ENCODE measurements around the gene ATP6V1C2. TPM values are rescaled to one million over a fixed set of nuclear protein-coding genes. Genes with fewer than 3 reads are reported as not detected.
"Not testable (repeated sequence)": the region's sequence is repeated elsewhere in the genome, so short reads cannot be mapped to it uniquely, and the experiment has no call there.

The ATP6V1C2 gene
- total RNA-seq, 1 experiment from 2014 or later: not detected

DNA sequence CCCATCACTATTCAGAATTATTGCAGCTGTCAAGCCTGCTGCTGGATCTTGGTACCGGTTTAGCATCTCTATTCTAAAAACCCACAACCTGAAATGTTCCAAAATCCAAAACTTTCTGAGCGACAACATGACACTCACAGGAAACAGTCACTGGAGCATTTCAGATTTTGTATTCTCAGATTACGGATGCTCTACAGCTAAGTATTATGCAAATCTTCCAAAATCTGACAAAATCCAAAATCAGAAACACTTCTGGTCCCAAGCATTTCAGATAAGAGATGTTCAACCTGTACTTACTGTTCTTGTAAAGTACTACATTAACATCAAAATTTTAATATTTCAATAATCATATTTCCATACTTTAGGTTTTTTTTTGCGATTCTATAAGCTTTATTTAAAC lies 78.7 kb downstream of the ATP6V1C2 start:
- DNase-seq (ENCODE audit: low spot score): no peak
- in situ Hi-C loops (cut with HindIII; ENCODE audit: low sequenced_read_pairs): no loop called here

DNA sequence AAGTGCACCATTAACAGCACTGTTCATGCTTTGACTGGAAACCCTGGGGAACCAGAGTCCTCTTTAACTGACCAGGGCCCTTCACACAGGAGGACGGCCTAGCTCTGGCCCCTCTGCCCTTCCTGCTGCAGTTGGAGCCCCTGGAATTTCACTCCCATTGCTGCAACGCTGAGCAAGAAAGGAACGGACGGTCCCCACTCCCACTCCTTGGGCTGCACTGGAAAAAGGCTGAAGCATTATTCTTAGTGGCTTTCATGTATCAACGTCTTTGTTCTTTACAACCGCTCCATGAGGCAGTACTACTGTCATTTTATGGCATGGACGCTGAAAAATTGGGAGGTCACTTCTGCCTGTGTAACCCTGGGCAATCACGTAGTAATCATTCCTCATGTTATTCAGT lies 81.2 kb downstream of the ATP6V1C2 start:
- in situ Hi-C loops (cut with HindIII; ENCODE audit: low sequenced_read_pairs): no loop called here

DNA sequence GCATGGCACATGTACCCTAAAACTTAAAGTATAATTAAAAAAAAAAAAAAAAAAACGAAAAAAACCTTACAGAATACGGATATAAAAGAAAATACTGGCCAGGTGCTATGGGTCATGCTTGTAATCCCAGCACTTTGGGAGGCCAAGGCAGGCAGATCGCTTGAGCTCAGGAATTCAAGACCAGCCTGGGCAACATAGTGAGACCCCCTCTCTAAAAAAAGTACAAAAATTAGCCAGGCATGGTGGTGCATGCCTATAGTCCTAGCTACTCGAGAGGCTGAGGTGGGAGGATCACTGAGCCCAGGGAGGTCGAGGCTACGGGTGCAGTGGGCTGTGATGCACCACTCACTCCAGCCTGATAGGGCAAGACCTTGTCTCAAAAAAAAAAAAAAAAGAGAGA lies 84.6 kb downstream of the ATP6V1C2 start:
- DNase-seq (ENCODE audit: low spot score); in situ Hi-C loops (cut with HindIII; ENCODE audit: low sequenced_read_pairs): not testable (repeated sequence)

More for the DNA sequence above, 81.2 kb downstream of the ATP6V1C2 start:
- no peak for DNase-seq (ENCODE audit: low spot score)

DNA sequence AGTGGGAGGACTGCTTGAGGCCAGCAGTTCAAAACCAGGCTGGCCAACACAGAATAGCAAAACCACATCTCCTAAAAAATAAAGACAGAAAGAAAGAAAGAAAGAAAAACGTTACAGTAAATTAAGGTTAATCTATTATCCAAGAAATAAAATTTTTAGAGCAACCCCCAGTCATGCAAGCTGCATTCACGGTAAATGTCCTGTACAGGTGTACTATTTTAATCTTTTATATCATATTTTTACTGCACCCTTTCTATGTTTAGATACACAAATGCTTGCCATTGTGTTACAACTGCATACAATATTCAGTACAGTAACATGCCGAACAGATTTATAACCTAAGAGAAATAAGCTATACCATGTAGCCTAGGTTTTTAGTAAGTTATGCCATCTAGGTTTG lies 85.1 kb downstream of the ATP6V1C2 start:
- no peak for DNase-seq (ENCODE audit: low spot score)
- in situ Hi-C loops (cut with HindIII; ENCODE audit: low sequenced_read_pairs): no loop called here

DNA sequence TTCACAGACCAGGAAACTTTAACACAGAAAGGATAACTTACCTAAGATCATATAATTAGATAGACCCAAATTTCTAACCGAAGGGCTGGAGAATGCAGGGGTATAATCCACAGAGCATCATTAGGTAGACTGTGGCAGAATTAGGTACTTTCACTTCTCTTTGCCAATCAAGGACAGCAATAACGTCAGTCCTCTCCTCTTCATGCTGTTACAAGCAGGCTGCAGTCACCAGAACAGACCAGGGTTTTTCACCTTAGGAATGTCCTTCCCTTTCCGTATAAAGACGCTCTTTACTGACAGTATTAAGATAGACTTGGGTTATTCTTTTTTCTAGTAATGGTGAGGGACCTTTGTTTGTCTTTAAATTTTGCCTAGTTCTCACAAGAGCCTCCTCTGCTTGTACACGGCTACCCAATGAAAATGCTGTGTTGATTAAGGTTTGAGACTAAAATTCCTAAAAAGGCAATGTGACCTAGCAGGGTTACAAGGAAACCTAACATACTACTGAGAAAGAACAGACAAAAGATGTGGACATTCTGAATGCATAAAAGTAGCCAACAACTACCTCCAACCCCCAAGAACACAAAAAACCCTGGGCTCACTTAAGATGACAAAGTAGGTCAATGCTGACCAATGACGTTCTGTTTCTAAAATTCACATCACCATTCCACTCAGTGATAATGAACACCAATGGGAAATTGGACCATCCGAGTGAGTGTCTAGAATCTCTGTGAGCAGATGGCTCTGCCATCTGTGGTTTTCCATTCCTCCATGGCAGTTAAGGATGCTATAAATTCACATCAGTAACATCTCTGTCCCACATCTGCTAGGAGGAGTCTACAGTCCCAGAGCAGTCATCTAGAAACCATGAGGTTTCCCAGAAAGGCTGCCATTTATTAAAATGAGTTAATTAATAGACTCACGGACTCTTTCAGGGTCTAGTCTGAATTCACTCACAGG lies 89.1 kb downstream of the ATP6V1C2 start:
- in situ Hi-C loops (cut with HindIII; ENCODE audit: low sequenced_read_pairs): no loop called here
- peak; percentile 81 for DNase-seq (ENCODE audit: low spot score)

DNA sequence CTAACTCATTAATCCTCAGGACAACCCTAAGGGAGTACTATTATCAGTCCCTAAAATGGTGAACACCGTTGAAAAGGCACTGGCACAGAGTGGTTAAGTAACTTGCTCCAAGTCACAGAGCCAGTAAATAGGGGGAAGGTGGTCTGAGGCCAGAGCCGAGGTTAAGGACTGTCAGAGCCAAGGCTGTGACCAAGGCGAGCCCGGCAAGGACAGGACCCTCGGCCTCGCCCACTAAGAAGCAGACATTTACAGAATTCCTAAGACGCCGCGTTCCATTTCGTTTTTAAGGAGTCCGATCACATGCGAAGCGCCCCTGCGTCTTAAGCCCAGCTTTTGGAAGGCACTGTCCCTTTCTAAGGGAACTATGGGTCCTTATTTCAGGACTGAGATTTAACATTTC lies 90.1 kb downstream of the ATP6V1C2 start:
- DNase-seq (ENCODE audit: low spot score): peak; percentile 22
- in situ Hi-C loops (cut with HindIII; ENCODE audit: low sequenced_read_pairs): no loop called here

DNA sequence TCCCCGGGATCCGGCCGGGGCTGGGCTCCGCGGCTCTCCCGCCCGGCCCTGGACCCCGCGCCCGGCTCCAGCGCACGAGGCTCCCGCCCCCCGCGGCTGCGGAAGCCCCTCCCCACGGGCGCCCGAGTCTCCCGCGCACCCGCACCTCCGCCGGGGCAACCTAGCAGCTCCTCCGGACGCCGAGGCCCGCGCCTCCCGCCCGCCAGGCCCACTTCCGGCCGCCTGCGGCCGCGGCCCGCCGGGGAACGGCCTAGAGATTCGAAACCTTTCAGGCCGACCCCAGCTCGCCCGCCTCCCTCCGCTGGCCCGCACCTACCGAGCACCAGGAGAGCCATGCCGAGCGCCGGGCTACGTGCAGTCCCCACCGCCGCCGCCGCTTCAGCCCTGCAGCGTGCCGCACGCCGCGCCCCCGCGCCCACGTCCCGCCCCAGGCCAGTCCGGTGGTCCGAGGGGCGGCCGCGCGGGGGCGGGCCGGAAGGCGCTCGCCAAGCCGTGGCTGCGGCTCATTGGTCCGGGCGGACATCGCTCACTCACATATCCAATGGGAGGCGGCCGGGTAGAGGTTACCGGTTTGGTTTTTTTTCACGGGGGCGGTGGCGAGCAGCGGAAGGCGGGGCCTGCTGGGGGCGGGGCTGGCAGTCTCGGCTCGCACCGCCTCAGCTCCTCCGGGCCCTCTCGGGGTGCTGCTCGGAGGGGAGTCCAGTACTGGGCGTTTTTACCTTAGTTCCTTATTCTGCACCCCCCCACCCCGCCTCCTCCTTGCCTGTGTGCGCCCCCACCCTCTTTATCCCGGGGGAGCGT lies 91.1 kb downstream of the ATP6V1C2 start, which contains the start of gene PDIA6:
Gene PDIA6 (minus strand): TSS at position 424 of the 801 bp plus-strand sequence. CDS start 89 bp downstream, at position 335.
- DNase-seq (ENCODE audit: low spot score): peak; percentile 95
- in situ Hi-C loops (cut with HindIII; ENCODE audit: low sequenced_read_pairs): no loop called here

DNA sequence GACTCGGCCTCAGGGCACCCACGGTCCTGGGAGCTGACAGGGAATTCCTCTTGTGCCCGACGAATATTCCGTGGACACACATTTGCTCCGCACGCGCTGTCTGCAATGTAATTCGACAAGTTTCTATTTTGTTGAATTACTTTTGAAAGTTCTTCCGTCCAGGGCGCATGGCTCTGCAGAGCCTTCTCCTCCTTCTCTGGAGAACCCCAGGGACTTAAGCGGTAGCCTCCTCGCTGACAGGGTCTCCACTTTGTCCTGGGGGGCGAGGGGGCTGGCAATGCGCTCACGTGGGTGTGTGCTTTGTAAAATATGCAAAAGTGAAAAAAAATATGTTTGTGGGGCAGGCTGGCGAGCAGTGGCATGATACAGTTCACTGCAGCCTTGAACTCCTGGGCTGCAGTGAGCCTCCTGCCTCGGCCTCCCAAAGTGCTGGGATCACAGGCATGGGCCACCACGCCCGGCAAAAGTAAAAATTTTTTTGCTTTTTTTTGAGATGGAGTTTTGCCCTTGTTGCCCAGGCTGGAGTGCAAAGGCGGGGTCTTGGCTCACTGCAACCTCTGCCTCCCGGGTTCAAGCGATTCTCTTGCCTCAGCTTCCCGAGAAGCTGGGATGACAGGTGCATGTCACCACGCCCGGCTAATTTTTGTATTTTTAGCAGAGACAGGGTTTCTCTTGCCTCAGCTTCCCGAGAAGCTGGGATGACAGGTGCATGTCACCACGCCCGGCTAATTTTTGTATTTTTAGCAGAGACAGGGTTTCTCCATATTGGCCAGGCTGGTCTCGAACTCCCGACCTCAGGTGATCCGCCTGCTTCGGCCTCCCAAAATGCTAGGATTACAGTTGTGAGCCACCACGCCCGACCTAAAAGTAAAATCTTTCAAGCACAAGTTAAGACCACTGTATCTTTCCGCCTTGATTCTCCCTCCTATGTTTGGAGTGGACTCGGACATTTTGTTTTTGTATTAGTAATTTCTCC lies 92.0 kb downstream of the ATP6V1C2 start:
- in situ Hi-C loops (cut with HindIII; ENCODE audit: low sequenced_read_pairs); DNase-seq (ENCODE audit: low spot score): not testable (repeated sequence)

DNA sequence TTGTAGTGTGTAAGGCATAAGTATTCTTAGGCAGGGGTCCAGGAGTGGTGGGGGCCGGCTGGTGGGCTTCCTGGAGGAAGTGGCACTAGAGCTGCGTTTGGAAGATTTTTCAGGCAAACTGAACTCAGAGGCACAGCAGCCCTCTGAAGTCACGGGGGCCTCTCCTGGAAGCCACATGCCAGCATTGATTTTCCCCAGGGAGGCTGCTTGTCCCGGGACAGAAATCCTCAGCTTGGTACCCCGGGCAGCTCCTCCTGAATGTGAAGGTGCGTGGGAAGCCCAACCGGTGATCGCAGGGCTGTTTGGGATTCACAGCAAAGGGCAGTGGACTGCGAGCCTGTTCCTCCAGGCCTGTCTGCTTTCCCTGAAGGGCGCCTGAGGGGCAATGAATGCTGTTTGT lies 92.7 kb downstream of the ATP6V1C2 start:
- DNase-seq (ENCODE audit: low spot score): no peak
- in situ Hi-C loops (cut with HindIII; ENCODE audit: low sequenced_read_pairs): no loop called here

DNA sequence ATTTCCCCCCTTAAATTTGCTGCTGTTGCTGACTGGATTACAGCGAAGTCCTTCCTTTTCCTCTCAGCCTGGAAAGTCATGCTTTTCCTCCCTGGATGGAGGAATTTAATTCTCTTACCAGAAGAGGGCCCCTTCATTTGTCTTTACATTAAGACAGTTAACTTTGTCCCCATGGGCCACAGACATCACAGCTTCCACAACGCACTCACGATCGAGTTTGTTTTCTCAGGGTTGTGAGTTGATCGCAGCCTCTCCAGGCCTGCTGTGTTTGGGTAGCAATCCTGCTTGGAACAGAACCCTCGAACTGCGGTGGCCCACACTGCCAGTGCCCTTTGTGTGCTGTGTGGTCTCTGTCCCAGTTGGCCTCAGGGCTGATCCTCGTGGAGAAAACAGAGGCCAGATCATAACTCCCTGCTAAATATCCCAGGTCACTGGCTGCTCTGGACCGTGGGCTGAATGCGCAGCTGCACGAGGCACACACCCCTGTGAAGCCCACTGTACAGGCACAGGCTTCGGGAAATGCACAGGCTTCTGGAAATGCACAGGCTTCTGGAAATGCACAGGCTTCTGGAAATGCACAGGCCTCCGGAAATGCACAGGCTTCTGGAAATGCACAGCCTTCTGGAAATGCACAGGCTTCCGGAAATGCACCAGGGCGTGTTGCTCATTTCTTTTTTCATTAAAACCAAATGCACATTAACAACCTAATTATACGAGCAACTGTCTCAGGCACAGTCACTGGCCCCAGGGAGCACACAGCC lies 93.3 kb downstream of the ATP6V1C2 start:
- in situ Hi-C loops (cut with HindIII; ENCODE audit: low sequenced_read_pairs): no loop called here
- peak; percentile 13 for DNase-seq (ENCODE audit: low spot score)

DNA sequence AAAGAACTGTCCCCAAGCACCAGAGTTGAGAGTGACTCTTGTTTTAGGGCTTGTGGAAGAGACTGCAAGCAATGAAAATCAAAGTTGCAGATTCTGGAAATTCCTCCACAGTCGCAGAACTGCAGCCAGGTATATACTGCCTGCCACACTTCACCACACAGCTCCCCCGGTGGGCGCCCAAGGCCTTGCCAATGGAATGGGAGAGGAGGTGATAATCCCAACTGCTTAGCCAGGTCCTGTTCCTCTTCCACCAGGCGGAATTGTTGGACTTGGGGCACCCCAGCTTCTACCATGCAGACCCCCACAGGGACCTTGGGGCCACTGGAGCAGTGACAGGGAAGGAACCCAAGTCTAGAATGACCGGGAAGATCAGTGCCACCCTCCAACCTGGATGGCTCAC lies 96.0 kb downstream of the ATP6V1C2 start:
- in situ Hi-C loops (cut with HindIII; ENCODE audit: low sequenced_read_pairs): no loop called here
- no peak for DNase-seq (ENCODE audit: low spot score)

DNA sequence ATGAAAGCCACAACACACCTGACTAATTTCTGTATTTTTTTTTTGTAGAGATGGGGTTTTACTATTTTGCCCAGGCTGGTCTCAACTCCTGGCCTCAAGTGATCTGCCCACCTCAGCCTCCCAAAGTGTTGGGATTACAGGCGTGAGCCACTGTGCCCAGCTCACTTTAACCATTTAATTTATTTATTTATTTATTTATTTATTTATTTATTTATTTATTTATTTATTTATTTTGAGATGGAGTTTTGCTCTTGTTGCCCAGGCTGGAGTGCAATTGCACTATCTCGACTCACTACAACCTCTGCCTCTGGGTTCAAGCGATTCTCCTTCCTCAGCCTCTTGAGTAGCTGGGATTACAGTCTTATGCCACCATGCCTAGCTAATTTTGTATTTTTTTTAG lies 96.9 kb downstream of the ATP6V1C2 start:
- DNase-seq (ENCODE audit: low spot score); in situ Hi-C loops (cut with HindIII; ENCODE audit: low sequenced_read_pairs): not testable (repeated sequence)

DNA sequence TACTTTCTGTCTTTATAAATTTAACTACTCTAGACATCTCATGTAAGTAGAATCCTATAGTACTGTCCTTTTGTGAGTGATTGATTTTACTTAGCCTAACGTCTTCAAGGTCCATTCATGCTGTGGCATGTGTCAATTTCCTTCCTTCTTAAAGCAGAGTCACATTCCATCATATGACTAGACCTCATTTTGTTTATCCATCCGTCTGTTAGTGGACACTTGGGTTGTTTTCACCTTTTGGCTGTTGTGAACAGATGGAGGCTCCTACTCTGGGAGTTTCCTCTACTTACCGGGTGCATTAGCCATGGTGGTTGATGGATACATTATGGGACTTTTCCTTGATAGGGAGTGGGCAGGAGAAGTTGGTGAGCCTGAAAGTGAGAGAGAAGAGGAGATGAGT lies 97.6 kb downstream of the ATP6V1C2 start:
- no peak for DNase-seq (ENCODE audit: low spot score)
- in situ Hi-C loops (cut with HindIII; ENCODE audit: low sequenced_read_pairs): no loop called here

DNA sequence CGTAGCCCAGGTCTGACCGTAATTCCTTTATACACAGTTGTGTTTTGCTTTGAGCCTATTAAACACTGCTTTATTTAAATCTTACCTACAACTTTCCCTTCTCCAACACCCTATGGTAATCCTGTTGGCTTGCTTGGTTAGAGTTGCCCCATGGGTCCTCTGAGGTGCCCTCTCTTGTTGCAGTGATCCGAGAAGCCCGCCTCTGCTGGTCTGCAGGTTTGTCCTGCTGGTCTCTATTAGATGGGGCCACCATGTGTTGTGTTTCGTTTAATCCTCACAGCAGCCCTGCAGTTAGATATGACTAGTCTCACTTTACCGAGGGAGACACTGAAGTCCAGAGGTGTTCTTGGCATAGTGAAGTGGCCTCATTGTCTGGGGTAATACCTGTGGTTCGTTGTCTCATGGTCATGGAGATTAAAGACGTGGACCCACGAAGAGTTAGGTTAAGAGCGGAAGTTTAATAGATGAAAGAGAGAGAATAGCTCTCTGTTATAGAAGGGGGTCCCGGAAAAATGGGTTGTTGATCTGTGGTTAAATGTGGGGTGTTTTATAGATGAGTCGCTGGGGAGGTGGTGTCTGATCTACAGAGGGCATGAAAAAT lies 98.4 kb downstream of the ATP6V1C2 start:
- in situ Hi-C loops (cut with HindIII; ENCODE audit: low sequenced_read_pairs): no loop called here
- DNase-seq (ENCODE audit: low spot score): no peak

DNA sequence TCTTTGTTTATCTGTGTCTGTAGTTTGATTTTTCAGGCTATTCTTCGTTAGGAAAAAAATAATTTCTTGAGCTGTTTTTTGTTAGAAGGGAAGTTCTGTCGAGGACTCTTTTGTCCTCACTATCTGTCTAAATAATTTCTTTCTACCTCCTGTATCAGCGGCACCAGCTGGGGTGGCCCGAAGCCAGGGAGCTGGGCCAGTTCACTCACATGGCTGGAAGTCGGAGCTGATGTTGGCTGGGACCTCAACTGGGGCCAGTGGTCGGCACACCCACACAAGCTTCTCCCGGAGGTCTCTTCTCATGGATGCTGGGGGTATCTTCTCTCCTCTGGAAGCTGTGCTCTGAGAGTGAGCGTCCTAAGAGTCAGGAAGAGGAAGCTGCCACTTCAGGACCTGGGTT lies 99.1 kb downstream of the ATP6V1C2 start:
- in situ Hi-C loops (cut with HindIII; ENCODE audit: low sequenced_read_pairs): no loop called here
- DNase-seq (ENCODE audit: low spot score): no peak

DNA sequence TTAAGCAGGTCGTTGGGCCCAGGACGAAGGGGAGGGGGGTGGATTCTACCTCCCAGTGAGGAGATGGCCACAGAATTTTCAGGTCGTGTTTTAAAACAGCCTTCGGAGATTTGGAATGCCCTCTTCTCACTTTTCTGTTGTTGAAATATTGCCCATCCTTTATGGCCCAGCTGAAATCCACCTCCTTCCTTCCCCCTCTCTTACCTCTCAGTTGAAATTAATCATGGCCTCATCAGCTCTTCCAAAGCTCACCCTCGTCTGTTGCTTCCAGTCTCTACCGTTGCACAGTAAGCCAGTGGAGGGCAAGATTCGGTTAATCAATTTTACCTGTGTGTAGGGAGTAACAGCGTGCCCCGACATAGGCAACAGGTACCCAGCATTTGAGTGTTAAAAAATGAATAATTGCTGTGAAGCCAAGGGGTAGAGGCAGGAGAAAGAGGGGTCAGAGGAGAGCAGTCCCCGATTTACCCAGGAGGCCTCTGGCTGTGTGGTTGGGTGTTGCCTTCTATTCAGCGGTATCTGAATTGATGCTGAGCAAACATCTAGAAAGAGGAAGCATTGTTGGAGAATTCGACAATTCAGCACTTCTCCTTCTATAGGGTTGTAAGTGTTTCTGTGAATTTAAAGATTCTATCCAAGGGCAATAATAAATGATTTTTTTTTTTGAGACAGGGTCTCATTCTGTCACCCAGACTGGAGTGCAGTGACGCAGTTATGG lies 99.7 kb downstream of the ATP6V1C2 start:
- DNase-seq (ENCODE audit: low spot score): no peak
- in situ Hi-C loops (cut with HindIII; ENCODE audit: low sequenced_read_pairs): no loop called here

DNA sequence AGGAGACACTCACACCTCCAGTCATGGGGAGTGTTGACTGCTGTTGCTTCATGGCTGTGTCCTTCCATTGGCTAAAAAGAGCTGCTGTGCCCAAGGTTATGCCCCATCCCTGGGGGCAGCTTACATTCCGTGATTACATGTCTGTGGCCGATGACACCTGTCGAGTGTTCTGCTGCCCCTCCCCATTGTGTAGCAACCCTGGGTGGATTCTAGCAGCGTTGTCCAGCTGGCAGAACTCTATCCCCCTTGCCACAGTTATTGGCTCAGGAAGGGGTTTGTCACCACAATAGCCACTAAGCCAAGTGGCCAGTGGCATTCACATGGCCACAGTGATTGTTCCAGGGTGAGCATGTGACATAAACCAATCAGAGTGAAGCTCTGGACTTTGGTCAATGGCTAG lies 102.8 kb downstream of the ATP6V1C2 start:
- in situ Hi-C loops (cut with HindIII; ENCODE audit: low sequenced_read_pairs): no loop called here
- DNase-seq (ENCODE audit: low spot score): no peak

Measured in G401 (cell line).